SU-DHL-6 (cell line): ENCODE data around the gene PCARE.

Experiments
- H2AFZ ChIP-seq: fragments of 200-600 bp; sonication (generic); 2 replicates; pipeline ENCODE4 v1.6.1; 2014; ENCODE audit warnings: low read depth, mild to moderate bottlenecking, moderate library complexity, mixed read lengths, antibody characterized with exemption, low read length; ENCODE audit not compliant: severe bottlenecking
- H3F3A ChIP-seq: fragments of 200-600 bp; shearing (Covaris generic); 2 replicates; pipeline ENCODE4 v1.6.0; 2016; ENCODE audit warnings: antibody characterized with exemption, mild to moderate bottlenecking; ENCODE audit not compliant: insufficient read depth
- H3K27ac ChIP-seq: fragments of 200-600 bp; sonication (generic); 2 replicates; pipeline ENCODE4 v1.5.1; 2016; ENCODE audit warnings: low read depth, mild to moderate bottlenecking, low read length, moderate library complexity, mixed read lengths
- H3K27me3 ChIP-seq: fragments of 200-600 bp; sonication (generic), shearing (Covaris generic); 2 replicates; pipeline ENCODE4 v1.6.0; 2014; ENCODE audit warnings: mild to moderate bottlenecking, low read length
- H3K36me3 ChIP-seq: fragments of 200-600 bp; sonication (generic); 2 replicates; pipeline ENCODE4 v1.6.1; 2014; ENCODE audit warnings: mild to moderate bottlenecking, low read length, mixed read lengths
- H3K4me2 ChIP-seq: fragments of 300-600, 200-600 bp; shearing (Covaris generic), sonication (generic); 2 replicates; pipeline ENCODE4 v1.6.0; 2014; ENCODE audit warnings: low read length, low read depth, mild to moderate bottlenecking; ENCODE audit not compliant: poor library complexity, severe bottlenecking
- H3K4me3 ChIP-seq: fragments of 200-600 bp; sonication (generic); 2 replicates; pipeline ENCODE4 v1.5.1; 2014; ENCODE audit warnings: antibody characterized with exemption, low read length, mild to moderate bottlenecking, mixed read lengths; ENCODE audit not compliant: insufficient read depth, poor library complexity, severe bottlenecking
- H3K79me2 ChIP-seq: fragments of 200-600 bp; sonication (generic); 2 replicates; pipeline ENCODE4 v1.6.1; 2014; ENCODE audit warnings: mild to moderate bottlenecking, low read length, moderate library complexity; ENCODE audit not compliant: insufficient read depth
- H3K9ac ChIP-seq: fragments of 200-600 bp; sonication (generic); 2 replicates; pipeline ENCODE4 v1.7.0; 2014; ENCODE audit warnings: mild to moderate bottlenecking, low read length
- H3K9me2 ChIP-seq: fragments of 200-600 bp; sonication (generic); replicated peaks from 2 replicates; pipeline ENCODE4 v1.6.1; 2014; ENCODE audit warnings: low read length; ENCODE audit not compliant: insufficient read depth
- H3K9me3 ChIP-seq: fragments of 200-600 bp; sonication (generic); 2 replicates; pipeline ENCODE4 v1.6.1; 2014; ENCODE audit warnings: low read length, mixed read lengths; ENCODE audit not compliant: insufficient read depth
- H4K20me1 ChIP-seq: fragments of 200-600 bp; sonication (generic); 2 replicates; pipeline ENCODE4 v1.6.1; 2014; ENCODE audit warnings: low read depth, mild to moderate bottlenecking, antibody characterized with exemption, low read length, moderate library complexity, mixed read lengths
- CTCF ChIP-seq: fragments of 200-600 bp; sonication (generic); IDR thresholded peaks from one replicate; pipeline ENCODE4 v1.5.1; 2017; ENCODE audit warnings: antibody characterized with exemption, mild to moderate bottlenecking, low read length, moderate library complexity; ENCODE audit not compliant: insufficient read depth, poor library complexity, severe bottlenecking
- EZH2phosphoT487 ChIP-seq: fragments of 200-600 bp; sonication (generic), shearing (Covaris generic); conservative IDR thresholded peaks from 2 replicates; pipeline ENCODE4 v1.6.1; 2018; ENCODE audit warnings: mild to moderate bottlenecking, antibody characterized with exemption, low read length, moderate library complexity, mixed read lengths

PCARE gene

GRCh38 chr2:29106256-29106655 lies 31.9 kb upstream of the PCARE start:
- no peaks in the 10 kb centered on the region for H3K9me3 ChIP-seq
- H2AFZ ChIP-seq: no peak overlapping the region
- no peak overlapping the region for H3K4me3 ChIP-seq
- H3K4me2 ChIP-seq: no peak overlapping the region
- no peaks in the 10 kb centered on the region for H4K20me1 ChIP-seq
- TF ChIP-seq CTCF (no peak), EZH2phosphoT487 (no peak)
- H3F3A ChIP-seq: no peaks in the 10 kb centered on the region
- H3K36me3 ChIP-seq: no peaks in the 10 kb centered on the region
- H3K27ac ChIP-seq: no peak overlapping the region
- no peaks in the 10 kb centered on the region for H3K27me3 ChIP-seq
- no peaks in the 10 kb centered on the region for H3K9me2 ChIP-seq
- H3K79me2 ChIP-seq: no peaks in the 10 kb centered on the region
- no peak overlapping the region for H3K9ac ChIP-seq

- H4K20me1 ChIP-seq: no peaks in the 10 kb centered on the region
- H3K9me3 ChIP-seq: no peaks in the 10 kb centered on the region
- TF ChIP-seq EZH2phosphoT487: no peak
- no peak for TF ChIP-seq CTCF
- no peaks in the 10 kb centered on the region for H3K9me2 ChIP-seq
- H3K27me3 ChIP-seq: no peaks in the 10 kb centered on the region
- no peak overlapping the region for H3K4me3 ChIP-seq
- H3K4me2 ChIP-seq: no peak overlapping the region
- no peaks in the 10 kb centered on the region for H3F3A ChIP-seq
- no peaks in the 10 kb centered on the region for H3K79me2 ChIP-seq
- no peaks in the 10 kb centered on the region for H3K36me3 ChIP-seq
- H3K27ac ChIP-seq: no peak overlapping the region
- no peak overlapping the region for H2AFZ ChIP-seq
- H3K9ac ChIP-seq: no peak overlapping the region
Measured at GRCh38 chr2:29105375-29105774, 31.1 kb upstream of the PCARE start.

- no peaks in the 10 kb centered on the region for H3K36me3 ChIP-seq
Measured at GRCh38 chr2:29104688-29105087, 30.4 kb upstream of the PCARE start.

More at GRCh38 chr2:29104688-29105087, 30.4 kb upstream of the PCARE start:
- no peak overlapping the region for H3K4me2 ChIP-seq
- H3K27ac ChIP-seq: no peak overlapping the region
- no peaks in the 10 kb centered on the region for H3K9me3 ChIP-seq
- no peak overlapping the region for H3K9ac ChIP-seq
- H4K20me1 ChIP-seq: no peaks in the 10 kb centered on the region
- H3F3A ChIP-seq: no peaks in the 10 kb centered on the region
- H3K27me3 ChIP-seq: no peaks in the 10 kb centered on the region
- H3K79me2 ChIP-seq: no peaks in the 10 kb centered on the region
- H3K4me3 ChIP-seq: no peak overlapping the region
- no peaks in the 10 kb centered on the region for H3K9me2 ChIP-seq
- TF ChIP-seq CTCF: no peak
- TF ChIP-seq EZH2phosphoT487: no peak
- no peak overlapping the region for H2AFZ ChIP-seq
